GM12873 (cell line): ENCODE data around the gene RTL10.

Experiments used
- TF ChIP-seq, protein P1 (sequence below): IDR thresholded peaks from 2 replicates; pipeline ENCODE4 v1.5.1; 2012; ENCODE audit warnings: low read depth, mild to moderate bottlenecking, moderate library complexity, low read length, control low read depth; ENCODE audit not compliant: insufficient read depth; ENCODE audit errors: missing control alignments

RTL10 gene

DNA sequence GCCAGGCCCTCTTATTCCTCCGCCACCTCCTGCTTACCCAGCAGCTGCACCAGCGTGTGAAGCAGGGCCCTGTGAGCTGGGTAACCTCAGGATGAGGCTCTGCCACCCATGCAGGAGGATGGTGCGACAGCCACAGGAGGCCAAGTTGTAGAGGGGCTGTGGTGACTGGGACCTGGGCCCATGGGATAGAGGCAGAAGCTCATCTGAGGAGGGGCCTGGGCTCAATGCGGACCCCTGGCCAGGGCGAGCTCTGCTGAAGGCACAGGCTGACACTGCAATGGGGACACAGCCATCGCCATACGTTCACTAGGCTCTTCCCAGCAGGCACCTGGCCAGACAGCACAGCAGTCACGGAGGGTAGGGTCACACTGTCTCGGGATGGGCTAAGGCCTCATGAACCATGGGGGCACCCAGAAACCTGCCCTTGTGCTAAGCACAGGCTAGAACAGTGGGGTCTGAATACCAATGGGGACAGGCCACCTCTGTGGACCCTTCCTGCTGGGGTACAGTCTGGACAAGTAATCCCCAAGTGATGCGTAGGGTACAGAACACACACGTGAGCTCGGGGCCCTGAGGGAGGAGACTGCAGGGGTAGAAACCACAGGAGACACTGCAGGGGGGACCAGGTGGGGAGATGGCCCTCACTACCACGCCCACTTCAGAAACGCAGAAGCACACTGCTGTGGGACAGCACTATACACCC is 35.3 kb downstream of the RTL10 start:
- TF ChIP-seq, protein P1, sequence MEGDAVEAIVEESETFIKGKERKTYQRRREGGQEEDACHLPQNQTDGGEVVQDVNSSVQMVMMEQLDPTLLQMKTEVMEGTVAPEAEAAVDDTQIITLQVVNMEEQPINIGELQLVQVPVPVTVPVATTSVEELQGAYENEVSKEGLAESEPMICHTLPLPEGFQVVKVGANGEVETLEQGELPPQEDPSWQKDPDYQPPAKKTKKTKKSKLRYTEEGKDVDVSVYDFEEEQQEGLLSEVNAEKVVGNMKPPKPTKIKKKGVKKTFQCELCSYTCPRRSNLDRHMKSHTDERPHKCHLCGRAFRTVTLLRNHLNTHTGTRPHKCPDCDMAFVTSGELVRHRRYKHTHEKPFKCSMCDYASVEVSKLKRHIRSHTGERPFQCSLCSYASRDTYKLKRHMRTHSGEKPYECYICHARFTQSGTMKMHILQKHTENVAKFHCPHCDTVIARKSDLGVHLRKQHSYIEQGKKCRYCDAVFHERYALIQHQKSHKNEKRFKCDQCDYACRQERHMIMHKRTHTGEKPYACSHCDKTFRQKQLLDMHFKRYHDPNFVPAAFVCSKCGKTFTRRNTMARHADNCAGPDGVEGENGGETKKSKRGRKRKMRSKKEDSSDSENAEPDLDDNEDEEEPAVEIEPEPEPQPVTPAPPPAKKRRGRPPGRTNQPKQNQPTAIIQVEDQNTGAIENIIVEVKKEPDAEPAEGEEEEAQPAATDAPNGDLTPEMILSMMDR: no peak

DNA sequence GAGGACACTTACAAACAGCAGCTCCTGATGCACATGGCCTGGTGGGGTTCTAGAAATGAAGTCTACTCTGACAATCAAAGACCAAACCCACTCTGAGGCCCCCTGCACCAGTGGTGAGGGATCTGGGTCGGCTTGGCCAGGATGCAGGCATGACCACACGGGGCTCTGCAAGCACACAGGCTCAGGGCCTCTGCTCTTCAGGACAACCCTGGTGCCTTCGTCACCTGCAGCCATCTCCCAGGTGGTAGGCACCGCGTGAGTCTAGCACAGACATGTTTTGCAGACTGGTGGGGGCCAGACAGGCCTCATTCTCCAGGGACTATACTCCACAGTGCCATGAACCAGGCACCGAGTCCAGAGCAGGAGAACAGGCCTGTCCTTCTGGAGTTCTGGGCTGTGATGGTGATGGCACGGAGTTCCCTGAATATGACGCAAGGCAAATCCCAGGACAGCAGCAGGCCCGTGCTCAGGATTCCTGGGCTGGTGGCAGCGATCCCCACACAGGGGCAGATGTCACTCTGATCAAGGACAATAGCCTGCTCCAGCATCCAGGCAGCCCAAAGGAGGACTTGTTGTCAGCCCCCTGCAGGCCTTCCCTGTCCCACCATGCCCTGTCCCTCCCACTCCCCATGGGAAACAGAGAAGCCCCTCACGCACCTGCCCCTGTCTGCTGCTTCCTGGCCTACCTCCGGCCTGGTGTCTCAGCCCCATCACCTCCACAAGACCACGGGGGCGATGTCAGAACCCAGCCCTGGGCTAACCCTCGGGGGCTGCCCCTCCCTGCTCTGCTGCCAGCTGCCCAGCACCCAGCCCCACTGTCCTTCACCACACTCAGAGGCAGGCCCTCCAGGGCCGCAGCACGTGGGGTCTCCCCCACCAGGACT is 36.1 kb downstream of the RTL10 start:
- TF ChIP-seq, protein P1: no peak

DNA sequence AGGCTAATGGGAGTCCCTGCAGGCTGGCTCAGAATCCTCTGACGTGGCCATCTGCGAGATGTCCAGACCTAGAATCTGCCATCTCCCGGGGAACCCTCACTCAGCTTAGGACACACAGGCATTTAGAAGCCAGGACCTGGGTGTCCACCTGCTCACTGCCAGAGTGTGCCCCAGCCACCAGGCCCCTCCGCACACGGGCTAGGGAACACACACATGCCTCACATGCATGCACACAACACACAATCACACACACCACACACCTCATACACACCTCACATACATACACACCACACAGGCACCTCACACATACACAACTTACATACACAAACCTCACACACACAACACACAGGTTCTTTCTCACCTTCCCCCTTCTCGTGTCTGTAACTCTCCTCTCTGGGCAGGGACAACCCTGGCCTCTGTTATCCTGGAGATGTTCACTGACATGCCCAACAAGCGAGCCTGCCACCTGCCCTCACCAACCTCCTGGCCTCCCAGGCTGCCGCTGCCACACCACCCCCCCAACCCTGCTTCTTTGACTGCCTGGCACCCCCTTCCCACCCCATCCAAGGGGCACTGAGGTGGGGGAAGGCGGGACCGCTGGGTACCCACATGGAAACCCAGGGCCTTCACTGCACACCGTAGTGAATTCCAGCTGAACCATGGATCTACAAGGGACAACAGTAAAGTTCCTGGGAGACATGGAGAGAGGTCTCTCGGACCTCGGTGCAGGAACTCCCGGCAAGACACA is 38.1 kb downstream of the RTL10 start:
- TF ChIP-seq, protein P1: no peak

DNA sequence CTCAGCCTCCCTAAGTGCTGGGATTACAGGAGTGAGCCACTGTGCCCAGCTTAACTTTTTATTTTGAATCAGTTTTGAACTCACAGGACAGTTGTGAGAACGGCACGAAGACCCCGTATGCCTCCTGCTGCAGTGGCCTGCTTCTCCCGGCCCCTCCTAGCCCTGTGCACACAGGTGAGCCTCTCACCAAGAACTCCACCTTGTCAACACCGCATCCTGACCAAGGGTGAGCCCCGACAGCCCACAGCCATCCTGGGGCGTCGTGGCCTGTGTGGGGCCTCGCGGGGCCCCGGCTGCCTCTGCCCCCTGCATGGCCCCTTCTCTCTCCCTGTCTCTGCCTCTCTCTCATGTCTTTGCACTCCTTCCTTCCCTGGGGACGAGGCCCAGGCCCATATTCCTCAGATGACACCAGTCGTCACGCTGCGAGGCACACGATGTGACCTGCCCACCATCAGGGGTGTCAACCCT is 38.8 kb downstream of the RTL10 start:
- TF ChIP-seq, protein P1: no peak

DNA sequence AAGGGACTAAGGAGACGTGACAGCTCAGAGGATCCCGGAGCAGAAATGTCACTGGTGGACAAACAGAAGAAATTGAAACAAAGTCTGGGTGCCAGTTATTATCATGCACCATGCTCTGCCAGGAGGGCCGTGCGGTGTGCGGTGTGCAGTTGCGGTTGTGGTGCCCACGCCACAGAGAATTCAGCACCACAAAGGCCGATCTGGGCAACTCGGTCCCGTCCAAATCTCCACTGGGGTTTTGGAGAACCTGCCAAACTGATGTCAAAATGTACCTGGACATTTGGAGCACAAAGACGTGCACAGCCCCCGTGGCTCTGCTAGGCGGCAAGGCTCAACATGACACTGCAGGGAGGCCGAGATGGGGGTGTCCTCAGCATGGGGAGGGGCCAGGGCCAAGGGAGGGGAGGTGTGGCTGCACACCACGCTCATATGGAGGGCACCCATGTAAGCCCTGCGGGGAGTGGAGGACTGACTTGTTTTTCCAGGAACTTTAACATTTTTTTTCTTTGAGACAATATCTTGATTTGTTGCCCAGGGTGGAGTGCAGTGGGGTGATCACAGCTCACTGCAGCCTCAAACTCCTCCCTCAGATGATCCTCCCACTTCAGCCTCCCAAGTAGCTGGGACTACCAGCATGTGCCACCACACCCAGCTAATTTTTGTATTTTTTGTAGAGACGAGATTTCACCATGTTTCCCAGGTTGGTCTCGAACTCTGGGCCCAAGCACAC is 39.4 kb downstream of the RTL10 start:
- TF ChIP-seq, protein P1: no peak

DNA sequence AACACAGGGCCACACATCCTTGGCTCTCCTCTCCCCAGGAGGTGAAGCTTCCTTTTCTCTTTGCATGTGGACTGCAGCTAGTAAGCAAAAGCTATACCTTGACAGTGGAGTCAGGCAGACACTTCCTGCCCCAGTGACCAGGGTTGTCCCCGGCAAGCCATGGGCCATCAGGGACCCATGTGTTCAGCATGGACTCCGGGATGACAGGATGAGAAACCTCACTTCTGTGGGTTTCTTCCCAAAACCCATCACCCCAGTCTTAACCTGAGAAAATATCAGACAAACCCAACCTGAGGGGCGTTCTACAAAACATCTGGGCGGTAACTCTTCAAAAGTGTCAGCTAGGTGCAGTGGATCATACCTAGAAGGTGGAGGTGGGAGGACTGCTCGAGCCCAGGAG is 40.2 kb downstream of the RTL10 start:
- TF ChIP-seq, protein P1: no peak
